ENCODE measurements around the gene OR51B6.
A peak's percentile ranks its signal among the peaks of the same experiment; 100 is the strongest.

OR51B6 gene

DNA sequence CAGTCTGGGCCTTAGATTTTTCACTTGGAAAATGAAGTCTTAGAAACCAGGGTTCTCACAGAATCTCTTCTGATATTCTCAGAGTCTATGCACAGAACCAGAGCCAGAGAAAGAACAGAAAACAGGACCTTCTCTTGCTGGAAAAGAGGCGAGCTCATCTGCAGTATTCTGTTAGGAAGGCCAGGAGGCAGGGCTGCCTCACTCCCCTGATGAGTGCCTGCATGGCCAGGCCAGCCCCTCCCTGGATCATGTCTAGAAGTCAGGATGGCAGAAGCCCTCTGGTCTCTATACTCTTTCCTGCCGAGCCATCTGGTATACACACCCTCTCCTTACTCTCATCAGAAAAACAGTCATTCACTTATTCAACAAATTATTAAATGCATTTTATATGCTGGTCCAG, 33.0 kb downstream of the OR51B6 start:
- no peak overlapping the region for H3K4me3 ChIP-seq (ENCODE audit: low read length)
- TF ChIP-seq, protein P1, sequence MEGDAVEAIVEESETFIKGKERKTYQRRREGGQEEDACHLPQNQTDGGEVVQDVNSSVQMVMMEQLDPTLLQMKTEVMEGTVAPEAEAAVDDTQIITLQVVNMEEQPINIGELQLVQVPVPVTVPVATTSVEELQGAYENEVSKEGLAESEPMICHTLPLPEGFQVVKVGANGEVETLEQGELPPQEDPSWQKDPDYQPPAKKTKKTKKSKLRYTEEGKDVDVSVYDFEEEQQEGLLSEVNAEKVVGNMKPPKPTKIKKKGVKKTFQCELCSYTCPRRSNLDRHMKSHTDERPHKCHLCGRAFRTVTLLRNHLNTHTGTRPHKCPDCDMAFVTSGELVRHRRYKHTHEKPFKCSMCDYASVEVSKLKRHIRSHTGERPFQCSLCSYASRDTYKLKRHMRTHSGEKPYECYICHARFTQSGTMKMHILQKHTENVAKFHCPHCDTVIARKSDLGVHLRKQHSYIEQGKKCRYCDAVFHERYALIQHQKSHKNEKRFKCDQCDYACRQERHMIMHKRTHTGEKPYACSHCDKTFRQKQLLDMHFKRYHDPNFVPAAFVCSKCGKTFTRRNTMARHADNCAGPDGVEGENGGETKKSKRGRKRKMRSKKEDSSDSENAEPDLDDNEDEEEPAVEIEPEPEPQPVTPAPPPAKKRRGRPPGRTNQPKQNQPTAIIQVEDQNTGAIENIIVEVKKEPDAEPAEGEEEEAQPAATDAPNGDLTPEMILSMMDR (conservative IDR thresholded peaks at IDR 0.05; ENCODE audit: low read length), result no peak
- DNase-seq (ENCODE audit: low read depth), result no peak

DNA sequence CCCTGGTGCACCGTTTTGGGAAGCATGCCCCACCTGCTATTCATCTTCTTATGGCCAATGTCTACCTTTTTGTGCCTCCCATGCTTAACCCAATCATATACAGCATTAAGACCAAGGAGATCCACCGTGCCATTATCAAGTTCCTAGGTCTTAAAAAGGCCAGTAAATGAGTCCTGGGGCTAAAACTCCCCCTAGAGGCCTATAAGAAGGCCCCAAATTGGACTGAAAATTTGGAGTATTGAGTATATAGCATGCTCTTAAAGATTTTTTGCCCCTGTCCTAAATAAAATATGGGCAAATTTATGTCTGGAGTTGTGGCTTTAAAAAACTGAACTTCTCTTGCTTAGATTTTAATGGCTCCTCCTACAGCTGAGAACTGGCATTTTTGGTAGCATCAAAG, 38.9 kb downstream of the OR51B6 start:
- no peak overlapping the region for H3K4me3 ChIP-seq (ENCODE audit: low read length)
- DNase-seq (ENCODE audit: low read depth), result no peak
- TF ChIP-seq, protein P1 (conservative IDR thresholded peaks at IDR 0.05; ENCODE audit: low read length), result no peak; the same call in 1 of the 2 replicates

DNA sequence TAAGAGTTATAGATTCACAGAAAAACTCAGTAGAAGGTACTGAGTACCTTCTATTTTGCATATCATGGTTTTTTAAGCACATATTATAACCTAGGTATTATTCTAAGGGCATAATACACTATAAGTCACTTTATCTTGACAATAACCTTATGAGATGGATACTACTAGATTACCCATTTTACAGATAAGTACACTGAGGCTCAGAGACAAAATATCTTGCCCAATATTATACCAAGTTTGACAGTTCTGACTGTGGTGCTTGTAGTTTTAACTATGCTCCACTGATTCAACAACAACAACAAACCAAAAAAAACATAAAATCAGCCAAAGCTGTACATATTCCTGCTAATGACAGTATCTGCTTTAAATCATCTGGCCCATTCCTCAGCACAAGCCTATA, 42.8 kb downstream of the OR51B6 start:
- DNase-seq (ENCODE audit: low read depth), result no peak
- no peak overlapping the region for H3K4me3 ChIP-seq (ENCODE audit: low read length)
- TF ChIP-seq, protein P1 (conservative IDR thresholded peaks at IDR 0.05; ENCODE audit: low read length), result no peak

DNA sequence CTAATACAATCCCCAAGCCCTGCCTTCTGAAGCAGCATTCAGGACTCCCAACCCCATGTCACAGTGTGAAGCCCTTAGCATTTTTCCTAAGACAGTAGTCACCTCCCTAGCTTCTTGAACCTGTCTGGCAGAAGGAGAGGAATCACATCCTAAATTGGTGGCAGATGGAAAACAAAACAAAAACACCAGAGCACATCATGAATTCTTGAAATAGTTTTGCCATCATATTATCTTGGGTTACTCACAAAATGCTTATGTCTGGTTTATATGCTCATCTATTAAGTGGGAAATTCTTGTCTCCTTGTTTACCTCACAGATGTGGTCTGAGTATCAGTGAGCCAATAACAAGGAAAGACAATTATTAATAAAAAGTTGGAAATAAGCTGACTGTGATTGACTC, 47.6 kb downstream of the OR51B6 start:
- no peak overlapping the region for H3K4me3 ChIP-seq (ENCODE audit: low read length)
- TF ChIP-seq, protein P1 (conservative IDR thresholded peaks at IDR 0.05; ENCODE audit: low read length), result no peak
- peak; percentile 6 for DNase-seq (ENCODE audit: low read depth)
